Fibroblast of villous mesenchyme (primary cell): ENCODE results near the gene GABARAPL1. TPM values are rescaled to one million over a fixed set of nuclear protein-coding genes. Genes with fewer than 3 reads are reported as not detected.
"Not testable (repeated sequence)": the region's sequence is repeated elsewhere in the genome, so short reads cannot be mapped to it uniquely, and the experiment has no call there.

ENCODE experiments used
- DNase-seq: peaks from one replicate; pipeline ENCODE4 v3.0.0-alpha.2; 2010; ENCODE audit warnings: low read depth
- H3K4me3 ChIP-seq: 2 replicates; pipeline ENCODE4 v1.5.1; 2011; ENCODE audit warnings: low read depth, mild to moderate bottlenecking, low read length
- total RNA-seq: library from RNA; depleted of rRNA; stranded (reverse); fragments of >200 nt; gene quantifications from 2 replicates; pipeline ENCODE4 v1.2.3, GENCODE V29; 2012
- TF ChIP-seq, protein P1 (sequence below): IDR thresholded peaks from 2 replicates; pipeline ENCODE4 v1.5.1; 2012; ENCODE audit warnings: low read depth, mild to moderate bottlenecking, low read length; ENCODE audit not compliant: insufficient read depth

Gene GABARAPL1
- total RNA-seq, 1 donor: 131 TPM

GRCh38 chr12:10218021-10218420 lies 5.3 kb downstream of the GABARAPL1 start:
- DNase-seq: no peak
- no peak overlapping the region for H3K4me3 ChIP-seq
- TF ChIP-seq, protein P1, sequence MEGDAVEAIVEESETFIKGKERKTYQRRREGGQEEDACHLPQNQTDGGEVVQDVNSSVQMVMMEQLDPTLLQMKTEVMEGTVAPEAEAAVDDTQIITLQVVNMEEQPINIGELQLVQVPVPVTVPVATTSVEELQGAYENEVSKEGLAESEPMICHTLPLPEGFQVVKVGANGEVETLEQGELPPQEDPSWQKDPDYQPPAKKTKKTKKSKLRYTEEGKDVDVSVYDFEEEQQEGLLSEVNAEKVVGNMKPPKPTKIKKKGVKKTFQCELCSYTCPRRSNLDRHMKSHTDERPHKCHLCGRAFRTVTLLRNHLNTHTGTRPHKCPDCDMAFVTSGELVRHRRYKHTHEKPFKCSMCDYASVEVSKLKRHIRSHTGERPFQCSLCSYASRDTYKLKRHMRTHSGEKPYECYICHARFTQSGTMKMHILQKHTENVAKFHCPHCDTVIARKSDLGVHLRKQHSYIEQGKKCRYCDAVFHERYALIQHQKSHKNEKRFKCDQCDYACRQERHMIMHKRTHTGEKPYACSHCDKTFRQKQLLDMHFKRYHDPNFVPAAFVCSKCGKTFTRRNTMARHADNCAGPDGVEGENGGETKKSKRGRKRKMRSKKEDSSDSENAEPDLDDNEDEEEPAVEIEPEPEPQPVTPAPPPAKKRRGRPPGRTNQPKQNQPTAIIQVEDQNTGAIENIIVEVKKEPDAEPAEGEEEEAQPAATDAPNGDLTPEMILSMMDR: no peak

GRCh38 chr12:10220398-10221077 lies 7.9 kb downstream of the GABARAPL1 start:
- DNase-seq: peak; percentile 90
- TF ChIP-seq, protein P1: no peak

GRCh38 chr12:10221846-10222245 lies 9.2 kb downstream of the GABARAPL1 start:
- TF ChIP-seq, protein P1: no peak
- DNase-seq: no peak
- H3K4me3 ChIP-seq: no peak overlapping the region

More at GRCh38 chr12:10220398-10221077, 7.9 kb downstream of the GABARAPL1 start:
- H3K4me3 ChIP-seq: no peak overlapping the region

DNA sequence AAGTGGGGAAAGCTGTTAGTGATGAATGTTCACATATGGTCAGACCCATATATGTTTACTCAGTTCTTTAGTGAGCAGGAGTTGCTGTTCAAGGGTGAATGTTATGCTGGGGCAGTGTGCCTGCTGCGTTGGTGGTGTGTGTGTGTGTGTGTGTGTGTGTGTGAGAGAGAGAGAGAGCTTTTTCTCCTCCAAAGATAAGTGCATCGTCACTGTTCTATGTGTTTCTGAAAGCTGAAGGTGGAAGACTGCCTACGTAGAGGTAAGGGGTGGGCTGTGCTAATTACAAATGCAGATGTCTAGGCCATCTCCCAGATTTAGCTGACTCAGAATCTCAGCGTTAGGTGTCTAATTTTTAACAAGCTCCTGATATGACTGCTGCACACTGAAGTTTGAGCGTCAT lies 10.5 kb downstream of the GABARAPL1 start:
- DNase-seq: no peak
- TF ChIP-seq, protein P1: no peak
- no peak overlapping the region for H3K4me3 ChIP-seq

DNA sequence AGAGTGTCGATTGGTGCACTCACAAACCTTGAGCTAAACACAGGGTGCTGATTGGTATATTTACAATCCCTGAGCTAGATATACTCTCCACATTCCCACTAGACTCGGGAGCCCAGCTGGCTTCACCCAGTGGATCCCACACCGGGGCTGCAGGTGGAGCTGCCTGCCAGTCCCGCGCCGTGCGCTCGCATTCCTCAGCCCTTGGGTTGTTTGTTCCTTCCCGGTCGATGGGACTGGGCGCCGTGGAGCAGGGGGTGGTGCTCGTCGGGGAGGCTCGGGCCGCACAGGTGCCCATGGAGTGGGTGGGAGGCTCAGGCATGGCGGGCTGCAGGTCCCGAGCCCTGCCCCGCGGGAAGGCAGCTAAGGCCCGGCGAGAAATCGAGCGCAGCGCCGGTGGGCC lies 12.7 kb downstream of the GABARAPL1 start:
- DNase-seq: not testable (repeated sequence)
- peak overlapping the region; percentile 36 for H3K4me3 ChIP-seq

GRCh38 chr12:10226086-10226485 lies 13.4 kb downstream of the GABARAPL1 start:
- TF ChIP-seq, protein P1: no peak
- H3K4me3 ChIP-seq: peak overlapping the region; percentile 27
- DNase-seq: no peak

- TF ChIP-seq, protein P1: no peak
- no peak for DNase-seq
- H3K4me3 ChIP-seq: no peak overlapping the region
Observed at GRCh38 chr12:10226731-10227130, 14.1 kb downstream of the GABARAPL1 start.
